Type B pancreatic cell (in vitro differentiated cells): ENCODE measurements around the gene FGF7. TPM values are rescaled to one million over a fixed set of nuclear protein-coding genes. Genes with fewer than 3 reads are reported as not detected.
A peak's percentile ranks its signal among the peaks of the same experiment; 100 is the strongest.

Experiments used
- DNase-seq: peaks from one replicate; pipeline ENCODE4 v3.0.0; 2021; ENCODE audit warnings: mixed read lengths; ENCODE audit not compliant: unreplicated experiment; ENCODE audit errors: extremely low spot score
- H3K27ac Mint-ChIP-seq: 2 replicates; pipeline ENCODE4 v1.8.0; 2021; ENCODE audit warnings: mild to moderate bottlenecking, mixed read lengths
- H3K27me3 Mint-ChIP-seq: 2 replicates; pipeline ENCODE4 v1.8.0; 2021; ENCODE audit warnings: mixed read lengths
- H3K36me3 Mint-ChIP-seq: 2 replicates; pipeline ENCODE4 v1.8.0; 2021; ENCODE audit warnings: mixed read lengths
- H3K4me1 Mint-ChIP-seq: one replicate; pipeline ENCODE4 v1.8.0; 2021; ENCODE audit warnings: mixed read lengths; ENCODE audit not compliant: unreplicated experiment
- H3K4me3 Mint-ChIP-seq: 2 replicates; pipeline ENCODE4 v1.8.0; 2021; ENCODE audit warnings: mild to moderate bottlenecking, mixed read lengths
- H3K9me3 Mint-ChIP-seq: 2 replicates; pipeline ENCODE4 v1.8.0; 2021; ENCODE audit warnings: mixed read lengths
- total RNA-seq: library from RNA; stranded (reverse); gene quantifications from 2 replicates; pipeline ENCODE4 v1.2.1, GENCODE V29; 2021; ENCODE audit warnings: low replicate concordance
- TF ChIP-seq, protein P1 (sequence below): fragments of 200-600 bp; sonication (generic); conservative IDR thresholded peaks from 2 replicates; pipeline ENCODE4 v1.5.0; 2021; ENCODE audit warnings: antibody characterized with exemption, mild to moderate bottlenecking

The FGF7 gene
- total RNA-seq, 1 donor from 2014 or later = 7.8 TPM

DNA sequence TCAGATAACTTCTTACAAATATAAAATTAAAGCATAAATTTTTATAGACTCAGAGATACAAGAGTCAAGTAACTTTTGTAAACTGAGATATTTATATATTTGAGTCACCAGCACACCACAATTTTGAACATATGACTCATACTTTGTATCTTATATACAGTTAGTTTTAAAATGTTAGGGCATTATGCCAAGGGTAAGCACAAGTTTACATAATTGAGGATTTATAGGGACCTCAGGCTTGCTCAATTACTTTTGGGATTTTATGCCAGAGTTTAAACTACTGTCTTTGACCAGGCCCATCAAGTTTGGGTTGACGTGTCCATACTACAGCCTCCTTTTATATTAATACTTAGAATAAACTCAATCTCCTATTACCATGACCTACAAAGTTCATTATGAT lies 7.4 kb upstream of the FGF7 start:
- Mint-ChIP-seq H3K9me3 (peaks cover 5% of the 10 kb centered on the region), H3K4me3 (no peak overlapping the region), H3K27me3 (no peaks in the 10 kb centered on the region)

DNA sequence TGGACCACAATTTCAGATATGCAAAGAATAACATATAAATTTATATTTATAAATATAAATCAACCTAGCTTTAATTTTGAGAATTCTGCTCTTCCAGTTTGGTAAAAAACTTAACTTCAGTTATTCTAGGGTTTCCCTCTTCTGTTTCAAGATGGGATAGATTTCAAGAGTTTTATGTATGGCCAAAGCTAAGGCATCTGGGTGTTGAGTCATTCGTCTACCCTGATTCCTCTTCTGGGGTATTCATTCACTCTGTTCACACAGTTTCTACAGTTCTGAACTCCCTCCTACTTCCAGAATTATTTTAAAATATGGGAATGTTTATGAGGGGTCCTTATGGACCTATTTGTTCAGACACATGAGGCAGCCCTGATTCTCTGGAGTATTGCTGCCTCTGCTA lies 4.2 kb upstream of the FGF7 start:
- H3K27ac Mint-ChIP-seq = no peak overlapping the region
- peaks cover 3% of the 10 kb centered on the region for H3K4me1 Mint-ChIP-seq
- TF ChIP-seq, protein P1, sequence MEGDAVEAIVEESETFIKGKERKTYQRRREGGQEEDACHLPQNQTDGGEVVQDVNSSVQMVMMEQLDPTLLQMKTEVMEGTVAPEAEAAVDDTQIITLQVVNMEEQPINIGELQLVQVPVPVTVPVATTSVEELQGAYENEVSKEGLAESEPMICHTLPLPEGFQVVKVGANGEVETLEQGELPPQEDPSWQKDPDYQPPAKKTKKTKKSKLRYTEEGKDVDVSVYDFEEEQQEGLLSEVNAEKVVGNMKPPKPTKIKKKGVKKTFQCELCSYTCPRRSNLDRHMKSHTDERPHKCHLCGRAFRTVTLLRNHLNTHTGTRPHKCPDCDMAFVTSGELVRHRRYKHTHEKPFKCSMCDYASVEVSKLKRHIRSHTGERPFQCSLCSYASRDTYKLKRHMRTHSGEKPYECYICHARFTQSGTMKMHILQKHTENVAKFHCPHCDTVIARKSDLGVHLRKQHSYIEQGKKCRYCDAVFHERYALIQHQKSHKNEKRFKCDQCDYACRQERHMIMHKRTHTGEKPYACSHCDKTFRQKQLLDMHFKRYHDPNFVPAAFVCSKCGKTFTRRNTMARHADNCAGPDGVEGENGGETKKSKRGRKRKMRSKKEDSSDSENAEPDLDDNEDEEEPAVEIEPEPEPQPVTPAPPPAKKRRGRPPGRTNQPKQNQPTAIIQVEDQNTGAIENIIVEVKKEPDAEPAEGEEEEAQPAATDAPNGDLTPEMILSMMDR = no peak
- H3K9me3 Mint-ChIP-seq = peaks cover 3% of the 10 kb centered on the region
- no peak for DNase-seq
- H3K4me3 Mint-ChIP-seq = no peak overlapping the region
- no peaks in the 10 kb centered on the region for H3K27me3 Mint-ChIP-seq
- H3K36me3 Mint-ChIP-seq = no peaks in the 10 kb centered on the region

More for the DNA sequence above, 7.4 kb upstream of the FGF7 start:
- Mint-ChIP-seq H3K4me1 (peaks cover 9% of the 10 kb centered on the region), H3K36me3 (no peaks in the 10 kb centered on the region), H3K27ac (no peak overlapping the region)
- no peak for DNase-seq
- TF ChIP-seq, protein P1 = no peak

DNA sequence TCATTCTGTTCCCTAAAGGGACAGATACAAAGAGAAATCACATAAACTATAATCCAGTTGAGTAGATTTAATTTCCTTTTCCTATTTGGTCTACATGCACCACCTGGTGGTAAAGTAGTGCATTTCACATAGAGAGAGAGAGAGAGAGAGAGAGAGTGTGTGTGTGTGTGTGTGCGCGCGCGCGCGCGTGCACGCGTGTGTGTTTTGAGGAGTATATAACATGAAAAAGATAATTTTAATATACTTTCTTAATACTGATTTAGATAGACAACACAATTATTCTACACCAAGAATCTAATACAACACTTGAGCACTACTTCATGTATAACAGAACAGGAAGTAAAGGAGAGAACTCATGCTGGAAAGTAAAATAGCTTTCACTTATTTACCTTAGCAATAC lies 1.1 kb upstream of the FGF7 start:
- no peak for DNase-seq
- no peaks in the 10 kb centered on the region for H3K27me3 Mint-ChIP-seq
- peaks cover 3% of the 10 kb centered on the region for H3K4me1 Mint-ChIP-seq
- H3K4me3 Mint-ChIP-seq = peak overlapping the region; percentile 37
- peaks cover 3% of the 10 kb centered on the region for H3K9me3 Mint-ChIP-seq
- TF ChIP-seq, protein P1 = peak; percentile 87
- H3K36me3 Mint-ChIP-seq = no peaks in the 10 kb centered on the region
- H3K27ac Mint-ChIP-seq = no peak overlapping the region

DNA sequence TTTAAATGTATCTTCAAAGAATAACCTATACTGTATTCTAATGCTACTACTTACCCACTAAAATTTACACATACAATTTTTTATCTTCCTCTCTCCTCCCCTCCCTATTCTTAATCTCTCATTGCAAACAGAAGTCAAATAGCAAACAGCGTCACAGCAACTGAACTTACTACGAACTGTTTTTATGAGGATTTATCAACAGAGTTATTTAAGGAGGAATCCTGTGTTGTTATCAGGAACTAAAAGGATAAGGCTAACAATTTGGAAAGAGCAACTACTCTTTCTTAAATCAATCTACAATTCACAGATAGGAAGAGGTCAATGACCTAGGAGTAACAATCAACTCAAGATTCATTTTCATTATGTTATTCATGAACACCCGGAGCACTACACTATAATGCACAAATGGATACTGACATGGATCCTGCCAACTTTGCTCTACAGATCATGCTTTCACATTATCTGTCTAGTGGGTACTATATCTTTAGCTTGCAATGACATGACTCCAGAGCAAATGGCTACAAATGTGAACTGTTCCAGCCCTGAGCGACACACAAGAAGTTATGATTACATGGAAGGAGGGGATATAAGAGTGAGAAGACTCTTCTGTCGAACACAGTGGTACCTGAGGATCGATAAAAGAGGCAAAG lies 984 bp downstream of the FGF7 start:
- no peak overlapping the region for H3K4me3 Mint-ChIP-seq
- TF ChIP-seq, protein P1 = no peak
- DNase-seq = no peak
- peaks cover 3% of the 10 kb centered on the region for H3K4me1 Mint-ChIP-seq
- no peak overlapping the region for H3K27ac Mint-ChIP-seq
- H3K27me3 Mint-ChIP-seq = no peaks in the 10 kb centered on the region
- H3K36me3 Mint-ChIP-seq = no peaks in the 10 kb centered on the region
- H3K9me3 Mint-ChIP-seq = peaks cover 3% of the 10 kb centered on the region

DNA sequence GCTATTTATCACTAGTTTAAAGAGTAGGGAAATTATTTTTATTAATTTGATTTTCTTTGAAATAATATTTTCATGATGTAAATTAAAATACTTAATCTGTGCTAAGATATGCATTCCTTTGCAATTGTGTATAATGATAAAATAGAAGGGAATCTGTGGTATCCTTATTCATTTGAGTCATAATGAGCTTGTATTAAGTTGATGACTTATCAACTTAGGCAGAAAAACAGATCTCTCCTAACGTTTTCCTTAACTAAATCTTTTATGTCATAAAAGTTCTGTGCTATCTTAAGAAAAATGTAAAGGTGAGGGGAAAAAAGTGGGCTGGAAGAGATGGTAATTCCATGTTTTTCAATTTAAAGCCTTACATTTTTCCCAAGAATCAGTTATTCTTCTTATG lies 1.9 kb downstream of the FGF7 start:
- H3K27me3 Mint-ChIP-seq = no peaks in the 10 kb centered on the region
- H3K27ac Mint-ChIP-seq = no peak overlapping the region
- no peak for DNase-seq
- H3K36me3 Mint-ChIP-seq = no peaks in the 10 kb centered on the region
- H3K9me3 Mint-ChIP-seq = peaks cover 3% of the 10 kb centered on the region
- peaks cover 3% of the 10 kb centered on the region for H3K4me1 Mint-ChIP-seq
- TF ChIP-seq, protein P1 = no peak
- peak overlapping the region; percentile 54 for H3K4me3 Mint-ChIP-seq
